Raji (cell line): ENCODE data around the gene HNRNPM.

Source experiments
- POLR2A ChIP-seq: IDR thresholded peaks from 2 replicates; pipeline ENCODE4 v1.6.1; 2011; ENCODE audit warnings: low read depth, low read length, control low read depth; ENCODE audit not compliant: insufficient read depth

The HNRNPM gene

DNA sequence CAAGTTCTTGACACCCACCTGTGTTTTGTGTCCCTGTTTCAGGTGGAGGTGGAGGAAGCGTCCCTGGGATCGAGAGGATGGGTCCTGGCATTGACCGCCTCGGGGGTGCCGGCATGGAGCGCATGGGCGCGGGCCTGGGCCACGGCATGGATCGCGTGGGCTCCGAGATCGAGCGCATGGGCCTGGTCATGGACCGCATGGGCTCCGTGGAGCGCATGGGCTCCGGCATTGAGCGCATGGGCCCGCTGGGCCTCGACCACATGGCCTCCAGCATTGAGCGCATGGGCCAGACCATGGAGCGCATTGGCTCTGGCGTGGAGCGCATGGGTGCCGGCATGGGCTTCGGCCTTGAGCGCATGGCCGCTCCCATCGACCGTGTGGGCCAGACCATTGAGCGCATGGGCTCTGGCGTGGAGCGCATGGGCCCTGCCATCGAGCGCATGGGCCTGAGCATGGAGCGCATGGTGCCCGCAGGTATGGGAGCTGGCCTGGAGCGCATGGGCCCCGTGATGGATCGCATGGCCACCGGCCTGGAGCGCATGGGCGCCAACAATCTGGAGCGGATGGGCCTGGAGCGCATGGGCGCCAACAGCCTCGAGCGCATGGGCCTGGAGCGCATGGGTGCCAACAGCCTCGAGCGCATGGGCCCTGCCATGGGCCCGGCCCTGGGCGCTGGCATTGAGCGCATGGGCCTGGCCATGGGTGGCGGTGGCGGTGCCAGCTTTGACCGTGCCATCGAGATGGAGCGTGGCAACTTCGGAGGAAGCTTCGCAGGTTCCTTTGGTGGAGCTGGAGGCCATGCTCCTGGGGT, 41.0 kb downstream of the HNRNPM start:
- TF ChIP-seq POLR2A, result no peak

DNA sequence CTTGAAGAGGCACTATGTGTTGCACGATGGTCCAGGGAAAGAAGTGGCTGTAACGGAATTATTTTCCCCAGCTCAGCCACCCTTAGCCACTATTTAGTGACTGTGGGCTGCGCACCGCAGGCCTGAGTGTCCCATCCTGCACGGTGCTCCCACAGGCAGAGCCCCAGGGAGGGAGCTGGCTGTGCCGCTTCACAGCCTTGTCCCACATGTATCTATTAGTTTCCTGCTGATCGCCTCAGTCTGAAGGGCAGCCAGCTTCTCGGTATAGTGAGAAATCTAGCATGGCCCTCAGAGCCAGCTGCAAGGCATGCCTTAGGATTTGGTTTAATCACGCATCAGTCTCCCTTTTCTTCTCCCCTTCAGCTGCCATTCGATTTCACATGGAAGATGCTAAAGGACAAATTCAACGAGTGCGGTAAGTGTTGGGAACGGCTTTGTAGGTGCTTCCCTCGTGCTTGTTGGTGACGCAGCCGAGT, 41.9 kb downstream of the HNRNPM start:
- no peak for TF ChIP-seq POLR2A

DNA sequence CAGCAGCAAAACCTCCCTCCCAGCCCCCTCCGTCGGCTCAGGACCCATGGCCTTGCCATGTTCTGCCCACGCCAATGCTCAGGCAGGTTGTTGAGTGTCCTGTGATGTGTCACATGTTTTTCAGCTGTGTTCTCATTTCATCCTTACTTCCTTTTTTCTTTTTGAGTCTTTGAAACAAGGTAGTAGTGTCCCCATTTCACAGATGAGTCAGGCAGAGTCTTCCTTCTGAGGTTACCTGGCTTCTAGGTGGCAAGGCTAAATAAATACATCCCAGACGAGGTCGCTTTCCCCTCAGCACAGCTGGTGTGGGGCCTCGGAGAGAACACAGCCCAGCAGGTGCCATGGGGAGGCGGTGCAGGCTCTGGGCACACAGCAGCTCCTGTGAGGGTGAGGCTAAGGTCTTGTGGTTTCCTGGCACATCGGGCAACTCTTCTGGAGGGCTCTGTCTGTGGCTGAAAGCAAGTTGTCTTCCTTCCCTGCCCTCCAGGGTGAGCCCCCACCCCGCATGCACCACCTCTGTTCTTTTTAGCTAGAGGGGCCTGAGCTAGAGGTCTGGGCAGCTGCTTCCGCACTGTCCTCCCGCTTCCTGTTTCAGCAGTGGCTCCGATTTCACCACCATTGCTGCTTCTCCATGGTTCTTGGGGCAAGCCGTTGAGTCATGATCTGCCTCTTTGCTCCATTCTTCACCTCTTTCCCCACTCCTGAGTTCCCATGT, 42.5 kb downstream of the HNRNPM start:
- no peak for TF ChIP-seq POLR2A

DNA sequence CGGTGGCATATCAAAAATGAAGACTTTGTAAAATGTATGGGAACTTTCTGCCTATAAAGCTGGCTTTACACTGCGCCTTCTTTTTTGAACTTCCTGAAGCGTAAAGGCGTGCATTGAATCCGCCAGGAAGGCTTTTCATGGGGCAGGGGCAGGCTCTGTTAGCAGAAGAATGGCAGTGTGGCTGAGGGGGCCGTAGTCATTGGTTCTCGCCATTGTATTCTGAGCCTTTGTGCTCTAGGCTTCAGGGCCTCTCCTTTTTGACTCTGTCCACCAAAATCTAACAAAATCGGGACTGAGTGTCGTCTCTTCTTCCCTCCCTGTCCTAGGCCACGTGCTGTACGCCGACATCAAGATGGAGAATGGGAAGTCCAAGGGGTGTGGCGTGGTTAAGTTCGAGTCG, 43.6 kb downstream of the HNRNPM start:
- no peak for TF ChIP-seq POLR2A

DNA sequence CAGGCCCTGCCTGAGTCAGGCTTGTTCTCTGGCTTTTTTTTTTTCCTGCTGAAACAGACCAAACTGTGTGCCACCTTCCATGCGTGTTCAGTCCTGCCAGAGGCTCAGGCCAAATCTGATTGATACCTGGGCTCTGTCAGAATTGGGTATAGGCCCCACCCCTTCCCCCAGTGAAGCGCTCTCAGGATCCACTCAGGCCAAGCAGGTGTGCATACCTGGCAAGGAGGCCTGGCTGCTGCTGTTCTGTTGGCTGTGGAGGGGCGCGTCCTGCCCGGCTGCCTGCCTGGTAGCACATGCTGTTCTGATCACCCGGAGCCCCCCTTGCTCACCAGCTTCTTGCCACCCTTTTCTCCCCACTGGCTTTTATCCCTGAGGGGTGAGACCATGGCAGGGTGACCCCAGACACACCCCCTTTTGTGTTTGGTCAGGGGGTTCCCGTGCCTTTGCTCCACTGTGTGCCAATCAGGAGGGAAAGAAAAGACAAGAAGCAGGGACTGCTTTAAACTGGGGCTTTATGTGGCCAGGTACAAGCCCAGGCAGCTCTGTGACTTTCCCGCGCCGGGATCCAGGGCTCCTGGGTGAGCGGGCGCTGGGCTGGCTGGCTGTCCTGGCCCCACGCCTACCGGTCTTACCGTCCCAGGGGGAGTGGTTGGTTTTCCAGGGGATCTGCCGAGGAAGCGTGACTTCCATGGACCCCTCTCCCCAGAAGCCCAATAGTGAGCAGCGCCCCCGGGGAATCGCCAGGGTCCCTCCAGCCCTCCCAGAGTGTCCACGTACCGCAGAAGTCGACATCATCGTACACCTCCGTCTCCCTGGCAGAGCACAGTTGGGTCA, 45.0 kb downstream of the HNRNPM start:
- no peak for TF ChIP-seq POLR2A

DNA sequence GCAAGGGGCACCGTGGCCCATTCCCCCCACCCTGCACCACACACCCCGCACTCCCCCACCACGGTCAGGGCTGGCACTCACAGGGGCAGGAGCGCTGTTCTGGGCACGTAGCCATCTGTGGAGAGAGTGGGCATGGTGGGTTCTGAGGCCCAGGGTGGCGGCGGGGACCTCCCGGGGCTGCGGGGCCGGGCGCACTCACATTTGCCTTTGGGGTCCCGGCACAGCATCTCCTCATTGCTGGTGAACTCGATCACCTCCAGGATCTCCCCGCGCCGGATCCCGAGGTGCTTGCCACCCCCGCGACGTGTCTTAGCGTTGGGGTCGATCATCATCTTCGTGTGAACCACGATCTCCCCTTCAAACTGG, 45.6 kb downstream of the HNRNPM start:
- TF ChIP-seq POLR2A, result no peak

DNA sequence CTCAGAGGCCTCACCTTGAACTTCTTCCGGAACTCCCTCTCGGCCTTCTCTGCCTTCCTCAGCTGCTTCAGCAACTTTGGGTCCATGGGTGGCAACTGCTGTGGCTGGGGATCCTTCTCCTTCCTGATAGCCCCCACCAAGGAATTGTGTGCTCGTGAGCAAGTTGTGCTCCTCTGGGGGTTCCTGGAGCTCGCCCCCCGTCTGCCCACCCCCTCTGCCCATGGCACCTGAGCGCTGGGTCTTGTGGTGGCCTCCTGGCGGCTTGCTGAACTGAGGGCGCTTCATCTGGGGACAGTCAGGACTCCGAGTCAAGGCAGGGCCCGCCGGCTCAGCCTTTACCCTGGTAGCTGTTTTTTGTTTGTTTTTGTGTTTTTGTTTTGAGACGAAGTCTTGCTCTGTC, 46.1 kb downstream of the HNRNPM start:
- TF ChIP-seq POLR2A, result no peak

DNA sequence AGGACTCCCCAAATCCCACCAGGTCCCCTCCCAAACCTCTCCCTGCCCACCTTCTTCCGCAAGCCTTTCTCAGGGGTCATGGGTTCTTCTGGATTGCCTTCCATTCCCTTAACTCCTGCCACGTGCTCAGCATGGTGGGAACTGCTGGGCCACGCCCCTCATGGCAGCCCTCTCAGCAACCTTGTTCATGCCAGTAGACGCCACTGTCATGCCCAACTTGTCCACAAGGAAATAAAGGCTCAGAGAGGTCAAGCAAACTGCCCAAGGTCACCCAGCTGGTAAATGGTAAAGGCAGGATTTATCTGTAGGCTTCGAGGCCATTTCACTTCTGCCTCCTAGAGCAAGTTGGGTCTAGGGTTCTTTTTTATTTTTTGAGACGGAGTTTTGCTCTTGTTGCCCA, 46.8 kb downstream of the HNRNPM start:
- TF ChIP-seq POLR2A, result no peak

DNA sequence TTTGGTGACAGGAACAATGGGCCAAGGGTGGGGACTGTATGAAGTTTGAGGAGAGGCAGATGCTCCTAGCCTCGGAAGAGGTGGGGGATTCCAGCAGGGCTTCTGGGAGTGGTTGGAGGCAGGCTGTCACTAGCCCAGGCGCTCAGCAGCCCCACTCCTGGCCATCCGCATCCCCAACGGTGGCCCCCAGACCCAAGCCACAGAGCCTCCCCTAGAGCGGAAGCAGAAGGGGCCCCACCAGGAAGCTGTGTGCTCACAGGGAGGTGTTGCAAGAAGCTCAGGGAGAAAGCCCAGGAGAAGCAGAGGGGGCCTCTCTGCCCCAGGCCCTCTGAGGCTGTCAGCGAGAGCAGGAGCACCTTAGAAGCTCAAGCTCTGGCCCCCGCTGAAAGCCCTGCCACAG, 49.4 kb downstream of the HNRNPM start:
- TF ChIP-seq POLR2A, result no peak

DNA sequence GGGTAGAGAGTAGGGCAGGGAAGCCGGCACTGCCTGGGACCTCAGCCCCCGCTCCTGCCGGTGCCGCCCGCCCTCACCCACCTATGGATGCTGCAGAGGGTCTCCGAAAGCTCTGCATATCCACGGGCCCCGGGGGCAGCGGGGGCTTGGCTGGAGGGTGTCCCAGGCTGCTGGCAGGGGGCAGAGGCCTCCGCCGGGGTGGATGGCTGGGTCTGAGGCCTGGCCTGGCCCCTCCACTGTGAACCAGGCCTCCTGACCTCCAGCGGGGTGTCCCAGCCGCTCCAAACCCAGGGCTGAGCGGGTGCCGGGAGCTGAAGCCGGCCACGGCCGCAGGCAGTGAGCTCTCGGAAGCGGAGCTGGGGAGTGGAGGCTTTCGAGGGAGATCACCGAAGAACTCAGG, 53.5 kb downstream of the HNRNPM start:
- no peak for TF ChIP-seq POLR2A

DNA sequence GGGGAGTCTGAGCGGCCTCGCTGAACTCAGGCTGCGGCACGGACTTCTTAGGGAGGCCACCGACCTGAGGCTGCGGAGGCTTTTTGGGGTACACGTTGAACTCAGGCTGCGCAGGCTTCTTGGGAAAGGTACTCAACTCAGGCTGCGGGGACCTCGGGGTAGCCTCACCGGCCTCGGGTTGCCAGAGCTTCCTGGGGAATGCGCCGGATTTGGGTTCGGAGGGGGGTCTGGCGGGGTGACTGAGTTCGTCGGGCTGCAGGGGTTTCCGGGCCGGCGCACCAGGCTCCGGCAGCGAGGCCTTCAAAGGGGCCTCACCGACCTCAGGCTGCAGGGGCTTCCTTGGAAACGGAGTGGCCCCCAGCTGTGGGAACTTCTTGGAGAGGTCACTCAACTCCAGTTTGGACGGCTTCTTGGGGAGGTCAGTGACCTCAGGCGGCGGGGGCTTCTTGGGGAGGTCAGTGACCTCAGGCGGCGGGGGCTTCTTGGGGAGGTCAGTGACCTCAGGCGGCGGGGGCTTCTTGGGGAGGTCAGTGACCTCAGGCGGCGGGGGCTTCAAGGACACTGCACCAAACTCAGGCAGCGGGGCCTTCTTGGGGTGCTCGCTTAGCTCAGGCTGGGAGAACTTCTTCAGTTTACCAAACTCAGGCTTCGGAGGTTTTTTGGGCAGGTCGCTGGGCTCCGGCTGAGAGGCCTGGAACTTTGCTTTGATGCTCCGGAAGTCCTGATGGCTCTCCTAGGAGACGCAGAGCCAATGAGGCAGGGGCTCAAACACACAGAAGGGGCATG, 54.5 kb downstream of the HNRNPM start:
- no peak for TF ChIP-seq POLR2A

DNA sequence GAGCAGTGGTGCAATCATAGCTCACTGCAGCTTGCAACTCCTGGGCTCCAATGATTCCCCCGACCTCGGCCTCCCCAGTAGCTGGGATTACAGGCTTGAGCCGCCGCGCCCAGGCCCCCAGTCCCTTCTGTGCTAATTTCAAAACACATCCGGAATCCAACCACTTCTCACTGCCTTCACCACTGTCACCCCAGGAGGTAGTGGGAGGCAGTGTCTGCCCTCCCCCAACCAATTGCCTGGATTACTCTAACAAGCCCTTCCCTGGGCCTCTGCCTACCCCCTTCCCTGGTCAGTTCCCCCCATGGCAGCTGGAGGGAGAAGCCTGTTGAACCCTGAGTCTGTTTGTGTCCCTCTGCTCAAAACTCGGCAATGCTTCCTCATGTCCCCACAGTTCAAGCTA, 55.4 kb downstream of the HNRNPM start:
- TF ChIP-seq POLR2A, result no peak

DNA sequence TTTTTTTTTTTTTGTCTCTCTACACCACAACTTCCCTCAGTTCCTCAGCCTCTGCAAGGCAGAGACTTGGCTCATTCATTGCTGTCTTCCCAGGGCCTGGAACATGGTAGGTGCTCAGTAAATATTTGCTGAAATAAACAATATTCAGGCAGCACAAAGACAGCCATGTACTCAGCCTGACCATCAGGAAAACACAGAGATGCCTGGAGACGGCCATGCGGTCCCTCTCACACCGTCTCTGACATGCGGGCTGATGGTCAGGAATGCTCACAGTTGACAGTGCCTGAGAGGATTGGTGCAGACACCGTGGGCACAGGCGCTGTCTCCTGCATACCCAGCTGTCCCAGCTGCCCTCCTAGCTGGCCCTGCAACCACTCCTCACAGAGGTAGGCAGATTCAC, 56.7 kb downstream of the HNRNPM start:
- TF ChIP-seq POLR2A, result no peak

DNA sequence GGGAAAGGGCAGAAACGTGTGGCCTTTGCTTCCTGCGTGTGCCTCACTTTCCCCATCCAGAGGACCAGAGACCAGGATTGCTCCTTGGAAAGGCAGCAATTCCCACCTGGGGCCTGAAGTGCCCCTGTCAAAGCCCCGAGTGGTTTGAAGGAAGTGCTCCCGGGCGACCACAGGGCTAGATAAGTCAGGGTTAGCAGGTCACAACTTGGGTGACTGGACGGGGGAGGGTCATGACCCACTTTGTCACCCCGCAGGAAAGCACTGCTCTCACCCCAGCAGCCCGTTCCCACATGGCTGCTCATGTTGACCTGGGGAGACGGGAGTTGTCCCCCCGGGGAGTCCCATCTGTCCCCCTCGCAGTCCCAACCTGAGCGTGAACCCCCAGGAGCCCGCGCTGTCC, 57.2 kb downstream of the HNRNPM start:
- no peak for TF ChIP-seq POLR2A

DNA sequence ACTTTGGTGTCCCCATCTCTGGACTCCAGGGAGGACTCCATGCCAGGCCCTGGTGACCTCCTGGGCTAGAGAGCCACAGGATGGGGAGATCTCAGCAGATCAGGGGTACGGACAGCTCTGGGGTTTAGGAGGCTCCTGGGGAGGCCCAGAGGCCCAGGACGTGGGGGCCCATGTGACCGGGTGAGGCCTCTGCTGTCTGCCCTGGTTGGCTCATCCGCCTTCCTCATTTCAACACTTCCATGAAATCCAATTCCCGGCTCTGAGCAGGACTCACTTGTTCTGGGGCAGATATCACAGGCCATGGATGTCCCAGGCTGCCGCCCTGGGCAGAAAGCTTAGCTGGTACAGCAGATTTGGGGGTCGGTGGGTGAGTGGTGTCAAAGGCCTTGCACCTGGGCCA, 58.7 kb downstream of the HNRNPM start:
- no peak for TF ChIP-seq POLR2A
